Measurements from ENCODE around the gene RAD51B. TPM values are rescaled to one million over a fixed set of nuclear protein-coding genes. Genes with fewer than 3 reads are reported as not detected.

Gene RAD51B
- total RNA-seq, 4 donors from 2014 or later, result 14.0 to 16.4 (median 14.8) TPM

- Histone ChIP-seq H3K27ac (no peak overlapping the region), H3K27me3 (no peaks in the 10 kb centered on the region), H3K4me1 (peaks cover 23 to 30% of the 10 kb centered on the region in 2 donors), H3K36me3 (no peaks in the 10 kb centered on the region), H3K9me3 (no peaks in the 10 kb centered on the region), H3K4me3 (replicated peaks in 1 of 3) (no peak overlapping the region)
- intact Hi-C loops (cut with DNase I), result loop anchor here (10.0 kb wide), 1 partner anchor 274 kb away; no protein-coding TSS in a partner anchor
- DNase-seq, result no peak
- no peak for TF ChIP-seq CTCF (IDR thresholded peaks at IDR 0.05)
- WGBS, 2 donors, result 96 to 99% methylated on average over 3 of the region's 3 CpGs
Observed at GRCh38 chr14:68228656-68229055, 409.1 kb downstream of the RAD51B start.

- H3K4me3 ChIP-seq (replicated peaks in 1 of 3), result no peak overlapping the region
- H3K4me1 ChIP-seq, result peaks cover 21 to 23% of the 10 kb centered on the region in 2 donors
- TF ChIP-seq POLR2A (IDR thresholded peaks at IDR 0.05) (no peak), CTCF (IDR thresholded peaks at IDR 0.05) (no peak)
- H3K9me3 ChIP-seq, result no peaks in the 10 kb centered on the region
- no peak for DNase-seq
- H3K27ac ChIP-seq, result no peak overlapping the region
- no peaks in the 10 kb centered on the region for H3K36me3 ChIP-seq
- no peaks in the 10 kb centered on the region for H3K27me3 ChIP-seq
- intact Hi-C loops (cut with DNase I), result loop anchor here (10.0 kb wide), 1 partner anchor 275 kb away; no protein-coding TSS in a partner anchor
- WGBS, 2 donors, result 95 to 98% methylated on average over 3 of the region's 3 CpGs
Observed at GRCh38 chr14:68229423-68230100, 410.0 kb downstream of the RAD51B start.

- Histone ChIP-seq H3K27ac (no peak overlapping the region), H3K36me3 (no peaks in the 10 kb centered on the region), H3K4me3 (replicated peaks in 1 of 3) (no peak overlapping the region), H3K4me1 (peaks cover 21 to 23% of the 10 kb centered on the region in 2 donors), H3K27me3 (no peaks in the 10 kb centered on the region), H3K9me3 (no peaks in the 10 kb centered on the region)
- TF ChIP-seq POLR2A (IDR thresholded peaks at IDR 0.05), result no peak
- no peak for TF ChIP-seq CTCF (IDR thresholded peaks at IDR 0.05)
- DNase-seq, result no peak
- intact Hi-C loops (cut with DNase I), result no loop called here
- WGBS, 2 donors, result 94 to 96% methylated on average over 3 of the region's 3 CpGs
Observed at GRCh38 chr14:68230202-68230949, 410.8 kb downstream of the RAD51B start.

- no peaks in the 10 kb centered on the region for H3K36me3 ChIP-seq
- WGBS, 2 donors, result 88 to 95% methylated on average over 2 of the region's 2 CpGs
- intact Hi-C loops (cut with DNase I), result no loop called here
- TF ChIP-seq POLR2A (IDR thresholded peaks at IDR 0.05), result no peak
- TF ChIP-seq CTCF (IDR thresholded peaks at IDR 0.05), result no peak
- no peaks in the 10 kb centered on the region for H3K9me3 ChIP-seq
- peak overlapping the region in 1 of 3 donors; percentile 91 for H3K27ac ChIP-seq
- no peaks in the 10 kb centered on the region for H3K27me3 ChIP-seq
- no peak for DNase-seq
- H3K4me3 ChIP-seq (replicated peaks in 1 of 3), result no peak overlapping the region
- peaks cover 21 to 23% of the 10 kb centered on the region in 2 donors for H3K4me1 ChIP-seq
Observed at GRCh38 chr14:68230950-68231717, 411.6 kb downstream of the RAD51B start.

All from thyroid gland (tissue), 4 donors.